Endometrial microvascular endothelial cells (primary cell): Measurements from ENCODE around the gene KRTAP5-6. TPM values are rescaled to one million over a fixed set of nuclear protein-coding genes. Genes with fewer than 3 reads are reported as not detected.
"Not testable (repeated sequence)": the region's sequence is repeated elsewhere in the genome, so short reads cannot be mapped to it uniquely, and the experiment has no call there.

Experiments
- in situ Hi-C: cut with HindIII; loops from 2 replicates; pipeline ENCODE4 v1.10.0; 2017; ENCODE audit warnings: low sequenced_read_pairs, low pct_unique_long_range_greater_than_20kb; ENCODE audit errors: inconsistent ontology term
- total RNA-seq: library from RNA; depleted of rRNA; stranded (reverse); fragments of >200 nt; gene quantifications from one replicate; pipeline ENCODE4 v1.2.3, GENCODE V29; 2015; ENCODE audit errors: inconsistent ontology term

Gene KRTAP5-6
- total RNA-seq, 1 donor from 2014 or later, result not detected

DNA sequence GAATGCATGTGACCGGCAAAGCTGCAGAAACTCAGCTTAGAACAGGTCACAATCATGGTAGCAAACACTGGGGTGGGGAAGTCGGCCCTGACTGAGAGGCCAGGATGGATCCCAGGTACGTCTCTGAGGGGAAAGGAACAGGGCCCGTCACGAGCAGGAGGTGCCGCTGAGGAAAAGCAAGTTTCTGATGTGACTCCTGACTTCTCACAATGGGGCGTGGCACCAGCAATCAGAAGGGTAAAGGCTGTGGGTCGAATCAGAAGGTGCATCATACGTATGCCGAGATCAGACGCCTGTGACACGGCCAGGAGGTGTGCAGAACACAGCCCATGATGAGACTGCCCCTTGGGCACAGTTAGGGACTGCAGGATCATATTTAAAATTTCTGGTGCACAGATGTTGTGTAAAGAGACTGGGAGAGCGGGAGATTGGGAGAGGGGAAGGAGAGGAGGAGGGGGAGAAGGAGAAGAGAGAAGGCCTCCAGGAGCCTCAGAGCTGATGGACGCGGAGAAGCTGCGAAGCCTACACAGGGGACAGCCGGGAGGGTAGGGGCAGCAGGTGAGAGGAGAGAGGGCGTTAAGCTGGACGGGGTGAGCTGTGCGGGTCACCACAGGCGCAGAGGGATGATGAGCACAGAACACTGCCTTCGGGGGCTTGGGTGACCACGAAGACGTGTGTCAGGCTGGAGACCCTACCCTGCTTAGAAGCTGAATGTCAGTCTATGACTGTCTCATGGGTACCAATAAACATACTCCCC is 36.7 kb upstream of the KRTAP5-6 start:
- in situ Hi-C loops, result no loop called here

DNA sequence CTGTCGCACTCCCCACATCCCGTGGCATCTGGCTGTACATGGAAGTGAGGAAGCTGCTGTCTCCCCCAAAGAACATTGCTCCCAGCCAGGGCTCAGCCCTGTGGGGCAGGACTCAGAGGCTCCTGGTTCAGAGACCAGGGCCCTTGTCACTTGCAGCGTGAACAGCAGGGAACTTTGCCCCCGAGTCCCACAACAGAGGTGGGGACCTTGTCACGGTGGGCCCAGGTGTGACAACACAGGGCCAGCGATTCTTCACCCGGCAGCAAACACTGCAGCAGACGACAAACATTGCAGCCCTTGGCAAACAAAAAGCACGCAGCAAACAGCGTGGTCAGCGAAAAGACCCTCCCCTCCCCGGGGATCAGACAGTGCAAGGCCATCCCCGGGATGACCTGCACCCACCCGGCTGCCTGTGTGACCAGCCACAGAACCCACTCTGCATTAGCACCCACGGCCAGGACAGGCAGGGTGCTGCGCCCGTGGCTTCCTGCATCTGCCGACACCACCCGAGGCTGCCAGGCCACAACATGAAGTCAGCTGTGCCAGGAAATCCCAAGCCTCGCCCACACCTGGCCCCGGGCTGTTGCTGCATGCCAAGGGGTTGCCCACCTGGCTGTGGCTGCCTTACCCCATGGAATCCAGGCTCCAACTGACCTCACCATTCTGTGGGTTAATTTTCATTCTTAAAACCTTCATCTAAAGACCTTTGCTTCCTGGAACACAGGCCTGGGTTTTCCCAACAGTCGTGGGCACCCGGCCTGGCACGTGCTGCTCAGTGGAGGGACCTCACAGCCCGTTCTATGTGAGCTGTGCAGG is 35.3 kb upstream of the KRTAP5-6 start:
- in situ Hi-C loops, result not testable (repeated sequence)

DNA sequence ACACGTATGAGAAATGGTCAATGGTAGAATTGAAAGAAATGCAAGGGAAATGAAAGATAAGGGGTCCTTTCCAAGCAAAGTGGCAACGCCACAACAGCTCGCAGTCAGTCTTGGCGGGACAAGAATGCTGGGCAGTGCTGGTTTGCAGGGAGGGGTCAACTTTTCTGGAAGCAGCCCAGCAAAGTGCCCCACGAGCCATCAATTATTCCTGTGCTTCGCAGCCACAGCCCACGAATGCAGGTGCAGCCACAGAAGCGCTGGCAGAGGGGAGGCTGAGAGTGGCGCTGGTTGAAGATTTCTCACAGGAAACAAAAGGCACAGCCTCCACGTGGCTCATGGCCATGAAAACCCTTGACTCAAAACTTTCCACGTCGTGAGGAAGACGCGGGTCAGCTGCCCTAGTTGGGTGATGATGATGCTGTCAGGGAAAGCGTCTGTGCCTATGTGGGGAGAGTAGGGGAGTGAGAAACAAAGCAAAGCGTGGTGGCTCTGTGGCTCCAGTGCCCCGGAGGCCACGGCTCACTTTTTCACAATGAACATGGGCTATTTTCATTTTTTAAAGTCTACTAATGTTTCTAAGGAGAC is 34.2 kb upstream of the KRTAP5-6 start:
- in situ Hi-C loops, result not testable (repeated sequence)

DNA sequence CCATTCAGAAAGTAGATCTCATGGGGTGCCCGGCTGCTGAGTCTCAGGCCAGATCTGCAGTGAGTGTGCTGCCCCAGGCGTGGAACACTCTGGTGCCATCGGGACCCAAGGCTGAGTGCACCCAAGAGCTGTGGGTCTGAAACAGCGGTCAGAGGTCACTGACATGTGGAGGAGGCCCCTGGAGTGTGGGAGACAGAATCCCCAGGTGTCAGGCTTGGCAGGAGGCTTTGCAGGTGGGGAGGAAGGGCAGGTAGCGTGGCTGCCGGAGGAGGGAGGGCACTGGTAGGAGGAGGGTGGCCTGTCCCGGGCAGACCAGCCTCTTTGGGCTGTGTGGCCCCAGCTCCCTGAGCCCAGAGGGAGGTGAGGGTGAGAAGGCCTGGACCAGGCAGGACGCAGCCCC is 31.7 kb upstream of the KRTAP5-6 start:
- in situ Hi-C loops, result no loop called here

DNA sequence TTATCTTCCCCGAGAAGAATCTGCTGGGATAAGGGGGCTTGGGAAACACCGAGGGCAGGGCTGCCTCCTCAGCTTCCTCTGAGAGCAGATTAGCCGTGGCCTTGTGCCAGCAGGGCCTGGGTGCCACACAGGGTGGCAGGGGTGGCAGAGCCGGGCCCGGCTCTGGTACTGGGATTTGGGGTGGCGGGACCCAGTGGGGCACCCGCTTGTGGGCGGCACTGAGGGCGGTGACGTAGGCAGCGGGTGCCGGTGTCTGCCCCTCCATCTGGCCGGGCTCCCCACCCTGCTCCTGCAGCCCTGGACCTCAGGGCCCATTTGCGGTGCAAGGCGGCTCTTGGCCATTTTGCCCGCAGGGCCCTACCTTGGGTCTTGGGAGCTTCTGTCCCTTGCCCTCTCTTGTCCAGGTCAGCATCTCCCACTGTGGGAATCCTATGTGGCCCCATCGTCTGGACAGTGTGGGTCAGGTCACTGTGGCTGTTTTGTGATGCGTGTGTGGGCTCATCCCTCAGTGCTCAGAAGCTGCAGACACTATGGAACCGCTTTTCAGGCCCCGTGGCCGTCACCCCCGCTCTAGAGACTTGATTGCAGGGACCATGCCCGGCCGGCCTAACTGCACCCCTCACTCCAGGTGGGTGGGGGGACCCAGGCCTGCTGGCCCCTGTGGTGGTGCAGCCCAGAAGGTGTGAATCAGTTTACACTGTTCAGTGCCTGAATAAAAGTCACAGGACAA is 29.7 kb upstream of the KRTAP5-6 start:
- in situ Hi-C loops, result no loop called here

DNA sequence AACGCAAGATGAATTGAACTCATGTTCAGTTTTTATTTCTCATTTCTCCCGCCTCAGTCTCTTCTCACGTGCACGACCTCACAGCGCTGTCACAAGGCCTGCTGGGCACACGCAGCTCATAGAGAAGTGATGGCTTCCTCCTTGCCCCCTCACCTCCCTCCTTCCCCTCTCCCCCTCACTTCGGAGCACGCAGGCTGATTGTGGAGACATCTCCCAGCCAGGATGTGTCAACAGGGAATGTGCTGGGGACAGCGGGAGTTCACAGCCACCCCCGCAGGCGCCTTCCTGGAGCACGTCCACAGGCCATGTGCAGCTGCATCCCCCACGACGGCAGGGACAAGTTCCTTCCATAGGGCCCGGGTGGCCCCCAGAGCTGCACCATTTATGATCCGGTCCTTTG is 29.1 kb upstream of the KRTAP5-6 start:
- in situ Hi-C loops, result no loop called here

DNA sequence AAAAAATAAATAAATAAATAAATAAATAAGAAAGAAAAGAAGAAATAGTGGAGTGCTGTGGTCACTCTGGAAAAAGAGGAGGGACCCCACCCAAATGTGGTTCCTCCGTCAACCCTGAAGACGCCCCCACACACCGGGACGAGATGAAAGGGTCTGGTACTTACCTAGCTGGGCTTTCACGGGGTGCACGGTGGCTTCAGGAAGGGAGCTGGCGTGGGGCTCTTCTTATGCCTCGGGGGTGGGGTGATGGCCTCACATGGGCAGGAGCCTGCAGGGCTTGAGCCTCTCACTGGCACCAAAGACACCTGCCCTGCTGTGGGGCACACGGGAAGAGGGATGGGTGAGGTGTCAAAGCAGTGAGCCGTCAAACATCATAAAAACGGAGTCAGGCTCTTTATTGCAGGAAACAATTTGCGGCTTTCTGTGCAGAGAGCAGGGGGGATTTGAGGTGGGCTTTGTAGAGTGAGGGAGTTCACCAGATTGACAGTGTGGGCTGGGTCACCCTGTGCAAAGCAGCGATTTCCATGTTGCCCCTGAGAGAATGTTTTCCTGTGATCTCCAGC is 28.0 kb upstream of the KRTAP5-6 start:
- in situ Hi-C loops, result no loop called here

DNA sequence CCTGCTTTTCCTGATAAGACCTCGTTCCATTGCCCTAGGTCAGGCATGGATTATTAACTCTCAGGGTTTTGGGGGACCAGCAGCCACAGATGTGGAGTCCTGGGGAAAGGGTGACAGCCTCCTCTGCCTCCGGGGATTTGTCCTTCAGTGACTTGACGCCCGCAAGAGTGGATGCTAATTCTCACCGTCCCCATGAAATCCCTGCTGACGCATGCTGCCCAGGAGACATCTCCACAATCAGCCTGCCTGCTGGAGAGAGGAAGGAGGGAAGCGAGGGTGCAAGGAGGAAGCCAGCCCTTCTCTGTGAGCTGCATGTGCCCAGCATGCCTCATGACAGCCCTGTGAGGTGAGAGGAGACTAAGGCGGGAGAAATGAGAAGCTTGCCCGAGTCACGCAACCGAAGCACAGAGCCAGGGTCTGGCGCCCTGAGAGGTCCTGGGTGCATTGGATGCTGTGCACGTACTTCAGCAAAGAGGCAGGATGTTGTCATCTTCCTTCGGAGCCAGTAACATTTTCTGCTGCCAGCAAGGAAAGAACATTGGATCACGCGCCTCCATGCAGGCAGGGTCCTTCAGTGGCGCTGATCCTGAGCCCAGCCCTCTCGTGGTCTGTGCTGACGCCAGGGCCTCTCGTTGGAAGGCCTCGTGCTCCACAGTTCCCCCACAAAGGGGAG is 27.3 kb upstream of the KRTAP5-6 start:
- in situ Hi-C loops, result no loop called here

DNA sequence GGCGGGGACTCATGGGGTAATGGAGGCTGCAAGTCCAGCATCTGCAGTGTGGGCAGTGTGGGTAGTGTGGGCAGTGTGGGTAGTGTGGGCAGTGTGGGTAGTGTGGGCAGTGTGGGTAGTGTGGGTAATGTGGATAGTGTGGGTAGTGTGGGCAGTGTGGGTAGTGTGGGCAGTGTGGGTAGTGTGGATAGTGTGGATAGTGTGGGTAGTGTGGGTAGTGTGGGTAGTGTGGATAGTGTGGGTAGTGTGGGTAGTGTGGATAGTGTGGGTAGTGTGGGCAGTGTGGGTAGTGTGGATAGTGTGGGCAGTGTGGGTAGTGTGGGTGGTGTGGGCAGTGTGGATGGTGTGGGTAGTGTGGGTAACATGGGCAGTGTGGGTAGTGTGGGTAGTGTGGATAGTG is 26.5 kb upstream of the KRTAP5-6 start:
- in situ Hi-C loops, result not testable (repeated sequence)

DNA sequence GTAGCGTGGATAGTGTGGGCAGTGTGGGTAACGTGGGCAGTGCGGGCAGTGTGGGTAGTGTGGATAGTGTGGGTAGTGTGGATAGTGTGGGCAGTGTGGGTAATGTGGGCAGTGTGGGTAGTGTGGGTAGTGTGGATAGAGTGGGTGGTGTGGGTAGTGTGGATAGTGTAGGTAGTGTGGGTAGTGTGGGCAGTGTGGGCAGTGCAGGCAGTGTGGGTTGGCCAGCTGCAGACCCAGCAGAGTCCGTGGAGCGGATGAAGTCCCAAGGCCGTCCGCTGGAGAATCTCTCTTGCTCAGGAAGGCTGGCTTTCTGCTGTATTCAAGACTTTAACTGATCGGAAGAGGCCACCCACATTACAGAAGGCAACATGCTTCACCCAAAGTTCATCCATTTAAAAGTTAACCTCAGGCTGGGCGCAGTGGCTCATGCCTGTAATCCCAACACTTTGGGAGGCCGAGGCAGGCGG is 26.1 kb upstream of the KRTAP5-6 start:
- in situ Hi-C loops, result no loop called here

DNA sequence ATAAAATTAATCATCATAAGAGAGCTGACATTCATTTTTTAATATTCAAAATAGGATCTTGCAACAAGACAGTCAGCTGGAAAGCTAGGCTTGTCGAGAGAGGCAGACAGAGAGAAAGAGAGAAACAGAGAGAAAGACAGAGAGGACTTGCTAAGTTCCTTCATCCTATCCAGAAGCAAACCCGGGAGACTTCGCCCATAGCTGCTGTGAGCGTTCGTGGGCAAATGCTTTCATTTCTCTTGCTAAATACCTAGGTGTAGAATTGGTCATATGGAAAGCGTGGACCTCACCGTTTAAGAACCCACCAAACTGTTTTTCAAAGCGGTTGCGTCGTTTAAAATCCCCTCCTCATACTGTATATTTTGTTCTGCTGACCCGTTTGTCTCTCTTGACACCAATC is 25.3 kb upstream of the KRTAP5-6 start:
- in situ Hi-C loops, result no loop called here

DNA sequence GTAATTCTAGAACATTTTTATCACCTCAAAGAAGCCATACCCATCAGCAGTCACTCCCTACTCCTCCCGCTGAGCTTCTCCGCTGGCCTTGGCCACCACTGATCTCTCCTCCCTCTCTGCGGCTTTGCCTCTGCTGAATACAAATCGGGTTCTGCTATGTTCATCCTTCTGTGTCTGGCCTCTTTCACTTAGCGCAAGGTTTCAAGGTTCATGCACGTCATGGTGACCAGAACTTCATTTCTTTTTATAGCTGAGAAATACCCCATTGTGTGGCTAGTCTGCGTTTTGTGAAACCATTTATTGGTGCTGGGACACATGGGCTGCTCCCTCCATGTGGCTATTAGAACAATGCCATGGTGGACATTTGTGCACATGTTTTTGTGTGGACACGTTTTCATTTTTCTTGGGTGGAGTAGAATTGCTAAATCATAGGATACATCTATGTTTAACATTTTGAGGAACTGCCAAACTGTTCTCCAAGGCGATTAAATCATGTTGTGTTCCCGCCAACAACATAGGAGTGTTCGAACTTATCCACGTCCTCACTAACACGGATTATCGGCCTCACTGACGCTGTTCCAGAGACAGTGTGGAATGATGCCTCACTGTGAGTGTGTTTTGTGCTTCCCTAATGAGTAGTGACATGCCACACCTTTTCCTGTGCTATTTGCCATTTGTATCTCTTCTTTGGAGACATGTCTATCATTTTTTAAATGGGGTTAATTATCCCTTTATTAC is 24.2 kb upstream of the KRTAP5-6 start:
- in situ Hi-C loops, result no loop called here

DNA sequence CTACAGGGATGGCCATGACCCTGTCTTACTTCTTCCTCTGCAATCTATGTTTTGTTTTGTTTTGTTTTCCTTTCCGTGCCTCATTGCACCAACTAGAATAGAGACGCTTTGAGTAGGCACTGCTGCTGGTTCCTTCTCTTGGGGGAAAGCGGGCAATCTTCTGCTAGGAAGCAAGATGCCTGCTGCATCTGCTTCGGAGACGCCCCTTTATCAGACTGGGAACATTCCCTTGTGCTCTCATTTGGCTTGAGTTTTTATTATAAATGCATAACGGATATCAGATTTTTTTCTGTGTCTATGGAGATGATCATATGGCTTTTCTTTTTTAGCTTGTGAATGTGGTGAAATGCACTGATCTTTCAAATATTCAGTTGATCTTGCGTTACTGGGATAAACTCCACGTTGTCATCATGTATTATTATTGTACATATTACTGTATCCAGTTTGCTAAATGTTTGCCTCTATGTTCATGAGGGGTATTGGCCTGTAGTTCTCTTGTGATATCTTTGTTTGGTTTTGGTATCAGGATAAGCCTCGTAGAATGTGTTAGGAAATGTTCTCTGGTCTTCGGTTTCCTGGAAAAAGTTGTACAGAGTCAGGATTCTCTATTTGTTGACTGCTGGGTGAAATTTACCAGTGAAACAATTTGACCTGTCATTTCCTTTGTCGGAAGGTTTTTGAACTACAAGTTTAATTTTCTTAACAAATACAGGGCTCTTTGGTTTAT is 23.4 kb upstream of the KRTAP5-6 start:
- in situ Hi-C loops, result no loop called here

DNA sequence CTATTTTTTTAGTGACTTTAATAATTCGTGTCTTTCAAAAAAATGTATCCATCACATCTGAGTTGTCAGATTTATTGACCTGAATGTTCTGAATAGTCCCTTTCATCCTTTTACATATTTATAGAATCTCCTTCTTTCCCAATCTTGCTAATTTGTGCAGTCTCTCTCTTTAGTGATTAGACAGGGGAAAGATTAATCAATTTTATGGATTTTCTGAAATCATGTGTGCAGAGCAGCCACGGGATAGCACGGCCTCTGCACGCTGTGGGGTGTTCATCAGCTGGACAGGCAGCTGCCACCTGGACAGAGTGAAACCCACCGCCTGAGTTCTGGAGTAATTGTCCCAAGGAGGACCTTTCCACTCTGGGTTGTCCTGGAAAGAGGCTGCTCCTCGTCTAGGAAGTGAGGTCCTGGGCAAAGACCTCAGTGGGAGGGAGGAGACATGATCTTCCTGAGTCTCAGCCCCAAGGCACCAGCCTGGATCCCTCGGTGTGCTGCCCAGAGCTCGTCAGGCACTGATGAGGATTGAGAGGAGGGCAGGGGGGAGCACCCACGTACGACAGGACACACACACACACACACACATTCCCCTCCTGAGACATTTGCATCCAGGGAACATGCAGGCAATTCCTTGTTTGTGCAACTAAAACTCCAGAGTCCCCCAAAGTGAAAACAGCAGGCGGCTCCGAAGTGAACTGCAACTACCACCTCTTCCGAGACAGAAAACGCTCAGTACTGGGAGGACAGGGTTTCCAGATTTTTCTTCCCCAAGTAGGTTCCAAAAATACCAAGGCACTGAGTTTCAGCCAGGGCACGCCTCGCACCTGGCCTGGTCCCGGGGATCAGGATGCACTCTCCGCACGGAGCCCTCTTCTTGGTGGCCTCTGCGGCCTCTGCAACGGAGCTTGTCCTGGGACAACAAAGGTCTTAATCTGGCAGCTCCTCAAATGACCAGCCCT is 22.5 kb upstream of the KRTAP5-6 start:
- in situ Hi-C loops, result no loop called here

DNA sequence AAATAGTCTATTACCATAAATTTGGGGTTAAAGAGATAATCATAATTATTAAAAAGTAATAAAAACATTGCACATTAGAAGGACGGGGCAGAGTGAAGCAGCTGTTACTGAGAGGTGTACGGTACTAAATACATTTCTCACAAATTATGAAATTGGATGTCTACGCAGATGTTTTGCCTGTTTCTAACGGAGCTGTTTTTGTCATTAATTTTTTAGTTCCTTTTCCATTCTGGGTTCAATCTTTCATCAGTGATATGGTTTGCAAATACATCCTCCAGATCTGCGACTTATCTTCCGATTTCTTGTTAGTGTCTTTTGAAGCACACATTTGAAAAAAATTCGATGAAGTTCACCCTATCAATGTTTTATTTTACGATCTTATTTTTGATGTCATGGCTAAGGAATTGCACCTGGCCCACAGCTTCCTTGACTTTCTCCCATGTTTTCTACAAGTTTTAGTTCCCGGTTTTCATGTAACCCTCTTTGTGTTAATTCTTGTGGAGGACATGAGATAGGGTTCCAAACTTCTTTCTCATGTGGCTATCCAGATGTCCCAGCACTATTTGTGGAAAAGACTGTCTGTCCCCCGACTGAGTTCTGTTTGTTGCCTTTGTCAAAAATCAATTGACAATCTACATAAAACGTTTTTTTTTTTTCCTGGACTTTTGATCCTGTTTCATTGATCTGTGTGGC is 21.3 kb upstream of the KRTAP5-6 start:
- in situ Hi-C loops, result no loop called here
